ENCODE data around the gene MED25.

Gene MED25

GRCh38 chr19:49803529-49803856, 14.6 kb upstream of the MED25 start:
- no peak for ATAC-seq

GRCh38 chr19:49805822-49806619, 12.1 kb upstream of the MED25 start:
- ATAC-seq, result no peak
- no peak for TF ChIP-seq TOX (CRISPR knock-in tag; IDR thresholded peaks at IDR 0.05; ENCODE audit: borderline replicate concordance)
- no peak for TF ChIP-seq ZNF8 (CRISPR knock-in tag; IDR thresholded peaks at IDR 0.05)
- TF ChIP-seq SNAI2 (CRISPR knock-in tag; IDR thresholded peaks at IDR 0.05), result no peak
- no peak for TF ChIP-seq GLIS3 (CRISPR knock-in tag; IDR thresholded peaks at IDR 0.05)
- TF ChIP-seq CREB5 (CRISPR knock-in tag; IDR thresholded peaks at IDR 0.05; ENCODE audit: low read depth), result no peak
- TF ChIP-seq ZC3H10 (CRISPR knock-in tag; IDR thresholded peaks at IDR 0.05), result no peak
- no peak for TF ChIP-seq POU6F1 (CRISPR knock-in tag; IDR thresholded peaks at IDR 0.05; ENCODE audit: borderline replicate concordance, low read depth)
- no peak for TF ChIP-seq CSRNP3 (CRISPR knock-in tag; IDR thresholded peaks at IDR 0.05)
- TF ChIP-seq ZFP3 (CRISPR knock-in tag; IDR thresholded peaks at IDR 0.05), result no peak
- TF ChIP-seq ZNF565 (CRISPR knock-in tag; conservative IDR thresholded peaks at IDR 0.05; ENCODE audit: low read depth), result no peak
- no peak for TF ChIP-seq ESRRG (CRISPR knock-in tag; IDR thresholded peaks at IDR 0.05)
- no peak for TF ChIP-seq TCF4 (CRISPR knock-in tag; IDR thresholded peaks at IDR 0.05; ENCODE audit: borderline replicate concordance)
- TF ChIP-seq ZFP30 (CRISPR knock-in tag; IDR thresholded peaks at IDR 0.05), result no peak
- TF ChIP-seq BACH2 (CRISPR knock-in tag; IDR thresholded peaks at IDR 0.05; ENCODE audit: borderline replicate concordance), result no peak
- no peak for TF ChIP-seq PATZ1 (CRISPR knock-in tag; IDR thresholded peaks at IDR 0.05; ENCODE audit: borderline replicate concordance)
- no peak for TF ChIP-seq CSDC2 (CRISPR knock-in tag; IDR thresholded peaks at IDR 0.05)

More at GRCh38 chr19:49803529-49803856, 14.6 kb upstream of the MED25 start:
- TF ChIP-seq ZNF70 (CRISPR knock-in tag; IDR thresholded peaks at IDR 0.05) (no peak), ISL1 (CRISPR knock-in tag; IDR thresholded peaks at IDR 0.05) (no peak), TCF4 (CRISPR knock-in tag; IDR thresholded peaks at IDR 0.05; ENCODE audit: borderline replicate concordance) (no peak), BACH2 (CRISPR knock-in tag; IDR thresholded peaks at IDR 0.05; ENCODE audit: borderline replicate concordance) (no peak), ZNF8 (CRISPR knock-in tag; IDR thresholded peaks at IDR 0.05) (no peak), TSHZ2 (CRISPR knock-in tag; IDR thresholded peaks at IDR 0.05) (no peak), SNAI2 (CRISPR knock-in tag; IDR thresholded peaks at IDR 0.05) (no peak), PPARA (CRISPR knock-in tag; IDR thresholded peaks at IDR 0.05; ENCODE audit: borderline replicate concordance) (no peak), TOX (CRISPR knock-in tag; IDR thresholded peaks at IDR 0.05; ENCODE audit: borderline replicate concordance) (no peak), ZC3H10 (CRISPR knock-in tag; IDR thresholded peaks at IDR 0.05) (no peak), CSDC2 (CRISPR knock-in tag; IDR thresholded peaks at IDR 0.05) (no peak), CSRNP3 (CRISPR knock-in tag; IDR thresholded peaks at IDR 0.05) (no peak), ZFP3 (CRISPR knock-in tag; IDR thresholded peaks at IDR 0.05) (no peak)
